HG03342 (cell line): ENCODE data around the gene MPP4.
"Not testable (repeated sequence)": the region's sequence is repeated elsewhere in the genome, so short reads cannot be mapped to it uniquely, and the experiment has no call there.

ENCODE experiments used
- ATAC-seq: cut with Tn5 transposase; IDR thresholded peaks from one replicate; pipeline ENCODE4 v1.9.1; 2021; ENCODE audit warnings: mild to moderate bottlenecking, moderate library complexity; ENCODE audit not compliant: unreplicated experiment

Gene MPP4

DNA sequence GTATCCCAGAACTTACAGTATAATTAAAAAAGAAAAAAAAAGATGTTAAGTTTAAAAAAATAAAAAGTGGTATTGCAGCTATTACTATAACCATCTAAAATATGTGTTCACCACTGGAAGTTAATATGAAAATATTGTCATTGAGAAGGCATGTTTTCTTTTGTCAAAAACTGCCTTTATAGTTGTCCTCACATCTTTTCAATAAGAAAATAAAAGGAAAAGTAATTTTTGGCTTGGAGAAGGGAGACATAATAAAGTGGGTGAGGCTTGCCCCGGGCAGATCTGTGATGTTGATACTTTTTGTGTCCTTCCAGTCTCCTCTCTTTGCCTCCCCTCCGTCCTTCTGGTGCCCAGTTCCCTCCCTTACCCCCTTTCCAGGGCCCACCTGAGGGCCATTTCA, 24.9 kb downstream of the MPP4 start:
- ATAC-seq, result no peak

DNA sequence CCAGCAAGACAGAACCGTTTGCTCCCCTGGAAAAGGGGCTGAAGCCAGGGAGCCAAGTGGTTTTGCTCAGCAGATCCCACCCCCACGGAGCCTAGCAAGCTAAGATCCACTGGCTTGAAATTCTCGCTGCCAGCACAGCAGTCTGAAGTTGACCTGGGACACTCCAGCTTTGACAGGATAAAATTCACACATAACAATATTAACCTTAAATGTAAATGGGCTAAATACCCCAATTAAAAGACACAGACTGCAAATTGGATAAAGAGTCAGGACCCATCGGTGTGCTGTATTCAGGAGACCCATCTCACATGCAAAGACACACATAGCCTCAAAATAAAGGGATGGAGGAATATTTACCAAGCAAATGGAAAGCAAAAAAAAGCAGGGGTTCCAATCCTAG, 27.2 kb downstream of the MPP4 start:
- ATAC-seq, result not testable (repeated sequence)

DNA sequence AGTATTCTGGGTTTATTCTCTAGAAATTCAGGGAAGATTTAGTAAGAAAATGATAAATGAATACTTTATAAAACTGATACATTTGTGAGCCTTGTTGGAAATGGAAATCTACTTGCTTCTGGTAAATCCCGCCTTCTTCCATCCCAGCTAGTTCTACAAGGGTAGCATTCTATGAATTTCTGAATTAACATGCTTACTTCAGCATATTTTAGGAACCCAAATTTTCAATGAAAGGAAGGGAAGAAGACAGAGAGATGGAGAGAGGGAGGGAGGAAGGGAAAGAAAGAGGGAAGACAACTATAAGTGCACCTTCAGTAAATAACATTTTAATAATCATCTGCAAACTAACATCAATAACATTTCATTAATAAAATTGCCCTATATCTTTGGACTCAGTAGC, 28.6 kb downstream of the MPP4 start:
- no peak for ATAC-seq

DNA sequence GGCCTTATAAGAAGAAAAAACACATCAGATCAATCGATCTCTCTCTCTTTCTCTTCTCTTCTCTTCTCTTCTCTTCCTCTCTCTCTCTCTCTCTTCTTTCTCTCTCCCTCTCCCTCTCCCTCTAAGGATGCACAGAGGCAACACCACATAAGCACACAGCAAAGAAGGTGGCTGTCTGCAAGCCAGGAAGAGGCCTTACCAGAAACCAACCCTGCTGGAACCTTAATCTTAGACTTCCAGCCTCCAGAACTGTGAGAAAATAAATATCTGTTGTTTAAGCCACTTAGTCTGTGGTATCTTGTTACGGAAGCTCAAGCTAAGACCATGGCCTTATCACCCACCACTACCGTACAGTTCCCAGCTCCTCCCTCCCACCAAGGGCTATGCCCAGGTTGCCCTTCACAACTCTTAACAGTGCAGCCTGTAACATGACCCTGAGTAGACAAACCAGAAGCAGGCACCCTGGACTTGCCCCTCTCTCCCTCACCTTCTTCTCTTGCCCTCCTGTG, 30.0 kb downstream of the MPP4 start:
- ATAC-seq, result no peak

DNA sequence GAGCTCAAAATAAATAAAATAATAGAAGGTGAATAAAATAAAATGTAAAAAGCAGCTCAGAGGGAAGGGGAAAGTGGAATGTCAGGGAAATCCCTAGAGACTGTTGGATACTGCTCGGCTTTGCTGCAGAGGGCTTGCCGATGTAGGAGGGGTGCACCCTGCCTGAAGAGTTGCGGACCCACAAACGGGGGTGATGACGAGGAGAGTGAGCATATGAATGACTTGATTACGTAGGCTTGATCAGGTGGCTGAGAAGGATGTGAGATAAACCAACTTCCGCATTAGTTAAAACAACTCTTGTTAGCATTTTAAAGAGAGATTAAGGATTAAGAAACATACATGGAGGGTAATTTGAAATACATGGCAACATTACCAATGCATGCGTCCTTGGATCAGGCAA, 34.1 kb downstream of the MPP4 start:
- no peak for ATAC-seq

GRCh38 chr2:201661366-201661765, 37.1 kb downstream of the MPP4 start:
- ATAC-seq, result no peak

DNA sequence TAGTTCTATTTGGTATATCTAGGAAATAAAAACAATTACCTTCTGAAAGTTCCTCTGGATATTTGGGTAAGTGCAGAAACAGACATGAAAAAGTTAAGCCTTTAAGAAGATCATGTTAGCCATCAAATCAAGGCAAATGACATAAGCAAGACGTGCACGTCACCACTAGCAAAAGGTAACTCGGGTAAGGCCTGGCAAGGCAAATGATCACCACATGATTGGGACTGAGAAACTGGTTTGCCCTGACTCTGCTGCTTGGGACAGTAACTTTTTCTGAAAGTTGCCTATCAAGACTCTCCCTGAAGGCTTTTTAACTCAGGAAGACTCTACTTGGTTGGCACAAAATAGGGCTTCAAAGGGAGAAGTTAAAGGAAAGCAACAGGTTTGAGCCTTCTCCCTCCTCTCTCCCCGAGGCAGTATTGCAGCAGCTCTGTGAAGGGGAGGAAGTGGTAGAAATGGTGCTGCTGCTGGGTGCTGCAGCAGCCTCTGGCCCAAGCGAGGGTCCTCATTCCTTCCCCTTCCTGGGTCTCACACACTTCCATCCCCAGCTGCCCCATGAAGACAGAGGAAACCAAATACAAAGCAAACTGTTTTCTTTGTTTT, 38.0 kb downstream of the MPP4 start:
- no peak for ATAC-seq

DNA sequence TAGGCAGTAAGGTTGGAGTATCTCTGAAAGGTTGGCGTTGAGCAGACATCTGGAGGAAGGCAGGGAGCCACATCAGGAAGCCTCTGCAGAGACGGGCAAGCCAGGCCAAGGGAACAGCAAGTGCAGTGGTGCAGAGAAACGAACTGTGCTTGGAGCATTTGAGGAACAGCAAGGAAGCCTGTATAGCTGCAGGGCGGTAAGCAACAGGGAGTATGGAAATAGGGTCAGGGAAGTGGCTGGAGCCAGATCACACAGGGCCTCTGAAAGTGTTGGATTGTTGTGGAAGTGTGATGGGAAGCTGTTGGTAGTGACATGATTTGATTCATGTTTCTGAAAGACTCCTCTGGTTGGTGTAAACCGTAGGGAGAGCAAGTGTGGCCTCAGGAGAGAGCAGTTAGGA, 41.7 kb downstream of the MPP4 start:
- ATAC-seq, result no peak

DNA sequence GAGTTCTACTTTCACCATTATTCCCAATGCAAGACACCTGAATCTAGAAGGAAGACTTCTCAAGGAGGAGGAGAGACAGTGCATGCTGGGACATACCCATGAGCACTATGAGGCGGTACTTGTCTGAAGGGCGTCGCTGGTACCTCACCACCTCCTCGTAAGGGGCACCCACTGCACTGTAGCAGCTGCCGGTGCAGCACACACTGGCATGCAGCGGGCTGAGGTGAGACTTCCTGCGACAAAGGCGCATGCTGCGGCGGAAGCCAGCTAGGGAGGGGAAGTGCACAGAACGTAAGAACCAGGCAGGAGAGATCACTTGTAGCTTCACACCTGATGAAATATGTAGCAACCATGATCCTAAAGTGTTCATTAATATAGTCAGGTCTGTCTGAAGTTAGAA, 42.3 kb downstream of the MPP4 start:
- ATAC-seq, result no peak

- ATAC-seq, result no peak
Observed at GRCh38 chr2:201654616-201655384, 43.6 kb downstream of the MPP4 start.

DNA sequence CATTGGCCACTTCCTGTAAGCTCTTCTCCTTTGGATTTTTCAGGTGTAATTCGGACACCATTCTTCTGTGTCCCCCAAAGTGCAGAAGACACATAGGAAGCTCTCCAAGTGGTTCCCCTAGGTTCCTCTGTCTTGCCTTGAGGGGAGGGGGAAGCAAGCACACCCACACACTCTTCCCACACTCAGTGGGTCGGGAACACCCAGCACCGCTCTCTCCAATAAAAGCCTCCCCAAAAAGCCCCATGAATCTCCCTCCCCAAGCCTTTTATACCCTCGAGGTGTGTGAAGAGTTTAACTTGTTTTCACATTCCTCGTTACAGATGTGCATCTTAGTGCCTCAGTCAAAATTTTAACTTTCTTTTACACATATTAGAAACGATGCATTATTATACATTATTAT, 45.2 kb downstream of the MPP4 start:
- no peak for ATAC-seq

DNA sequence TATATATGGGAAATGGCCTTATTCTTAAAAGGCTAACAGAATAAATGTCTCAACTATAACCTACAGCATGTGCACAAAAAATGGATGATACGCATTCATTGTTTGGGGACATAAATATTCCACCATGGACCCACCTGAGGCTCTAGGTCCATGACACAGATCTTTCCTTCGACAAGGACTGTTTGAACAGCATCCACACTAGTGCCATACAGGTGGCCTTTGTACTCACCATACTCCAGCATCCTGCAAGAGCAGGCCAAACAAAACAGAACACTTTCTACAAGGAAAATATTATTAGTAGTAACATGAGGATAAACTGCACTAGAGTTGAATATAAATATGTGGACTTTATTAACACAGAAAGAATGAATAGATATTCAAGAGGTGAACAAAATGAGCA, 49.0 kb downstream of the MPP4 start:
- no peak for ATAC-seq

GRCh38 chr2:201647431-201647830, 51.0 kb downstream of the MPP4 start:
- ATAC-seq, result no peak

DNA sequence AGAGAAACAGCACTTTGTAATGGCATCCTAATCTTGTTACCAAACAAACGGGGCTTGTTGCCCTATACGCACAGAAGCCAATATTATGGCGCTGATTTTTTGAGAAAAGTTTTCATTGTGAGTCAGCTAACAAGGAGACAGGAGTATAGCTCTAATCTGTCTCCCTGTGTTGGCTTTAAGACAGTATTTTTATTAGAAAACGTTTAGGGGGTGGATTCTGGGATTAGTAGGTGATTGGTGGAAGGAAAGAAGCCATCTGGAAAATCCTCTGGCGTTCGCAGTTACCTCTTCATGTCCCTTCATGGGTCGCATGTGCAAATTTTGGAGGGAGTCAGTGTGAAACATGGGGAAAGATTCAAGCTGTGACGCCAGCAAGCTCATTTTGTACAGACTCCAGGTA, 54.4 kb downstream of the MPP4 start:
- ATAC-seq, result no peak

GRCh38 chr2:201643216-201643890, 55.1 kb downstream of the MPP4 start, which contains the start of gene TMEM237:
TSS of gene TMEM237 (minus strand) at chr2:201643503. CDS start at chr2:201643400, 103 bp downstream.
- peak; percentile 43 for ATAC-seq

DNA sequence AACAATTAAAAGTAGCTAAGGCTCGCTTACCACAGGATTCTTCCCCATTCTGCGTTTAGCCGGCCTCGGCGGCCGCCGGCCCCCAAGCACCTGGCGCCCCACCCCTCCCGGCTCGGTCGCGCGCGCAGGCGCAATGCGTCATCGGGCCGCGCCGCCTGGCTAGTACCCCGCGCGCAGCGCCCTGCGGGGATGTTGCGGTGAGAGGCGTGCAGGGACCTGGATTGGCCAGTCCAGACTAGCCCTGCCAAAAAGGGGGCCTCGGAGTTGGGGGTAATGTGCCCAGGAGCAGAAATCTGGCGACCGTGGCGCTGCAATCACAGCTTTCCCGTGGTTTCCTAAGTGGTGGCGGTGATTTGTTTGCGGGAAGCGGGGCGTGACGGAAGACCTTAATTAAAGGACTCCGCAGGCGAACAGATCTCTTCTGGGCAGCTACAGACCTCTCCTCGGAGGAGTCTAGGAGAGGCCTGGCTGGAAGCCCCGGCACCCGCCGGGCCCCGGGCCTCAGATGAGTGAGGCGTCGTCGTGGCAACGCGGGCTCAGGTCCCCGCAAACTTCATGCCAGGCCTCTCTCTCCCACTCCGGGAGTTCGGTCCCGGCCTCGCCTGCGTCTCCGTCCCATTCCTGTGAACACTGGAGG, 55.7 kb downstream of the MPP4 start:
- ATAC-seq, result peak; percentile 84

DNA sequence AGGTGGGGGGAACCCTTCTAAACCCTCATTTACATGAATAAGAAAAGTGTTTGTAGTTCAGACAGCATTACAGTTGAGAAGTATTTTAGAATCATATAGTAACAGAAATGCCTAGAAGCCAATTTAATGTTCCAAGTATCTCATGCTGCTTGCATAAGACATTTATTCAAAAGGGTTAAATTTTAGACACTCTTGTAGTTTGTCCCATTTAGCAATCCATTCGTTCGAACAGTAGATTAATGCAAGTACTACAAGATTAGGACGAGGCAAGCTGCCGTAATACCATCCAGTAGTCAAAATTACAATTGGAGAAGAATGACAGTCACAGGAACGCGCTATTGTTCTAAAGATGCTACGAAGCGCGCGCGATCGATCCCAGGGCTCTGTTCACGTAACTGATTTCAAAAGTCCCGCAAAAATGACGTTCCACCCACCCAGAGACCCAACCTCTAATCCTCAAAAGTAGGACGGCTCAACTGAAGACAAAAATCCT, 56.3 kb downstream of the MPP4 start:
- ATAC-seq, result peak; percentile 40

DNA sequence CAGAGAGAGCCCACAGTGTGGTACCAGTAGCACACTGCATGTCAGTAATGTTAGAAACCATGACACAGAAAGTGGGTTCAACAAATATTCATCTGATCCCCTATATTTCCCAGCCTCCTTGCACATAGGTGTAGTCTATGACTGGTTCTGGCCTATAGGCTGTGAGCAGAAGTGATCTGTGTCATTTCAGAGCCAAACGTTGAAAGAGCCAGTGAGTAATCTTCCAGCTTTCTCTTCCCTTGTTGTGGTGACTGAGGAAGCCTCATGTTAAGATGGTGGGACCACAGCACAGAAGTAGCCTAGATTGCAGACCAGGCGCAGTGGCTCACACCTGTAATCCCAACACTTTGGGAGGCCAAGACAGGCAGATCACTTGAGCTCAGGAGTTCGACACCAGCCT, 59.2 kb downstream of the MPP4 start:
- ATAC-seq, result no peak

GRCh38 chr2:201638326-201638725, 60.1 kb downstream of the MPP4 start:
- no peak for ATAC-seq

DNA sequence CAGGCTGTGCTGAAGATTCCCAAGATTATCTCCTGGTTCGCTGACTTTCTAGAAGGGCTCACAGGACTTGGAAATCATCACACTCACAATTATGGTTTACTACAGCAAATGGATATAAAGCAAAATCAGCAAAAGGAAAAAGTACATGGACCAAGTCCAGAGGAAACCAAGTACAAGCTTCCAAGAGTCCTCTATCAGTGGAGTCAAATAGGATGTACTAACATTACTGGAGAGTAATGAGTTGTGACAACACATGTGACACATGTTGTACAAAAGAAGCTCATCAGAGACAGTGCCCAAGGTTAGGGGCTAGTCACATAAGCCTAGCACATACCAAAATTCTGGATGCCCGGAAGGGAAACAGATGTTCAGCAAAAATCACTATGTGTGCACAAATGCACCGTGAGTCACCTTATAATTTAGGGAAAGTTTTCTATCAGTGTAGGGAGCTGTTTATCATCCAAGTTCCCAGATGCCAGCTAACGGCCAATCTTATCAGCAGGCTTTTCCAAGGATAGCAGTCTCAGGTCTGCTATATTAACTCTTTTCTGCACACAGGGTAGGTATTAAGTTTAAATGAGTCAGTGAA, 64.7 kb downstream of the MPP4 start:
- ATAC-seq, result no peak

- ATAC-seq, result no peak
Observed at GRCh38 chr2:201631041-201631440, 67.4 kb downstream of the MPP4 start.
